HUDEP-2 (cell line): ENCODE measurements around the gene AP4E1.
"Not testable (repeated sequence)": the region's sequence is repeated elsewhere in the genome, so short reads cannot be mapped to it uniquely, and the experiment has no call there.

Source experiments
- DNase-seq, 76 experiments: peaks; one replicate each; lab custom pipeline; 2025; ENCODE audit not compliant: unreplicated experiment in 76 of 76; lab: John Stamatoyannopoulos, UW

Gene AP4E1

DNA sequence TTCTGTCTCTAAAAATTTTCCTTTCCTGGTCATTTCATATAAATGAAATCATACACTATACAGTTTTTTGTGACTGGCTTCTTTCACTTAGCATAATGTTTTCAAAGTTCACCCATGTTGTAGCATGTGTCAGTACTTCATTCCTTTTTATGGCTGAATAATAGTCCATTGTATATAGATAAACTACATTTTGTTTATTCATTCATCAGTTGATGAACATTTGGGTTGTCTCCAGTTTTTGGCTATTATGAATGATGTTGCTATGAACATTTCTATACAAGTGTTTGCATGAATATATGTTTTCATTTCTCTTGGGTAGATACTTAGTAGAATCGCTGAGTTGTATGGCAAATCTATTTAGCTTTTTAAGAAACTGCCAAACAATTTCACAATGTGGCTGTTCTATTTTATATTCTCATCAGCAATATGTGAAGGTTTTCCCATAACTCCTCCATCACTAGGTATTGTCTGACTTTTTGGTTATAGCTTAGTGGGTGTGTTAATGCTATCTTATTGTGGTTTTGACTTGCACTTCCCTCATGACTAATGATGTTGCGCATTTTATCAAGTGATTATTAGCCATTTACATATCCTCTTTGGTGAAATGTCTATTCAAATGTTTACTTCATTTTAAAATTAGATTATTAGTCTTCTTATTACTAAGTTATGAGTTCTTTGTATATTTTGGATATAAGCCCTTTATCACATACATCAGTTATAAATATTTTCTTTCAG lies 21.7 kb upstream of the AP4E1 start:
- no peak for DNase-seq

DNA sequence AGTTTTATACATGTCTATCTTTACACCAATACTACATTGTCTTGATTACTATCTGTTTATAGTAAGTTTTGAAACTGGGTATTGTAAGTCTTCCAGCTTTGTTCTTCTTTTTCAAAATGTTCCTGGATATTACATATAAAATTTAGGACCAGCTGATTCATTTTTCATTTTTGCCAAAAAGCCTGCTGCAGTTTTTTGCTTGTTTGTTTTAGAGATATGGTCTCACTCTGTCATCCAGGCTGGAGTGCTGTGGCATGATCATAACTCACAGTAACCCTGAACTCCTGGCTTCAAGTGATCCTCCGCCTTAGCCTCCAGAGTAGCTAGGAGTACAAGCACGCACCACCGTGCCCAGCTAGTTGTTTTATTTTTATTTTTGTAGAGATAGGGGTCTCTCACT lies 20.4 kb upstream of the AP4E1 start:
- no peak for DNase-seq

GRCh38 chr15:50889589-50889988 lies 18.9 kb upstream of the AP4E1 start:
- DNase-seq: no peak

- DNase-seq: no peak
Measured at GRCh38 chr15:50890751-50891150, 17.7 kb upstream of the AP4E1 start.

GRCh38 chr15:50891159-50891558 lies 17.3 kb upstream of the AP4E1 start:
- no peak for DNase-seq

- no peak for DNase-seq
Measured at GRCh38 chr15:50893976-50894375, 14.5 kb upstream of the AP4E1 start.

GRCh38 chr15:50901390-50901789 lies 7.1 kb upstream of the AP4E1 start:
- DNase-seq: not testable (repeated sequence)

DNA sequence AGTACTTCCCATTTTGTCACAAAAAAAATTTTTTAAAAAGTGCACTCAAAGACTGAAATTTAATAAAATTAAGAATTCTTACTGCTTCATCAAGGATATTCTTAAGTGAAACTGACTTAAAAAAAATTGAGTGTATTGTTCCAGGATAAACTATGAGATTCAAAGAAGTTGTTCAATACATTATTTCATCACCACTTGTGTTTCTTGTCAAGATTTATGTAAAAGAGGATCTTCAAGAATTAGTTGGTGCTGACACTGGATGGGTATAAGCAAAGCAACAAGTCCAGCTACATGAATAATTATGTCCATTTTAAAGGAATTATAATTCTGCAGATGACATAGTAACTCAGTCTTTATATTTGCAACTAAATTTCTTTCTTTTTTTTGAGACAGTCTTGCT lies 4.3 kb upstream of the AP4E1 start:
- no peak for DNase-seq

GRCh38 chr15:50905055-50905454 lies 3.4 kb upstream of the AP4E1 start:
- DNase-seq: no peak

DNA sequence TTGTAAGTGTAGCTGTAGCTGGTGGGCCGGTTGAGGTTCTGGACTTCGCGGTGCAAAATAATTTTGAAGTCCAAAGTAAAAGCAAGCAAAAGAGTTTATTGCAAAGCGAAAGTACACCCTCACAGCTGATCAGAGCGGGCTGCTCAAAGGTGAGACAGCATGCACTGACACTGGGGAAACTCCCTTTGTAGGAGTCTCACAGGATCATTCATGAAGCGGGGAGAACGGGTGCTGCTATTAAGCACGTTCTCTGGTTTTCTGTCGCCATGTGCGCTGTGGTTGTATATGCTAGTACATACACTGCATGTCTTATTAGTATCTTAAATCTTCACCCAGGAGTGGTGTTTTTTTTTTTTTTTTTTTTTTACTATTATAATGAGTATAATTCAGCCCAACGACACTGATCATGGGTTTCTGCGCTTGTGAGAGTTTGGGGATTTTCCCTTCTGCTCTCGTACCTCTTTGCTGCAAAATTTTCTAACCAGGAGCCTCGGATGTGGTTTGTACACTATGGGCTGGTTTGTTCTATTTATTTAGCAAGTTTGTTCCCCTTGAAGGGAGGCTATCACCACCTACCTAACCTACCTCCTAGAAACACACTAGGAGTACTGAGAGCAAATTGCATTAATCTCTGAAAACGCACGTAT lies 1.4 kb upstream of the AP4E1 start:
- peak in 9 of 76 experiments; percentile 1 to 36 (median 3) for DNase-seq

GRCh38 chr15:50907601-50908208 lies 778 bp upstream of the AP4E1 start:
- DNase-seq: peak in 51 of 76 experiments; percentile 5 to 84 (median 38)

DNA sequence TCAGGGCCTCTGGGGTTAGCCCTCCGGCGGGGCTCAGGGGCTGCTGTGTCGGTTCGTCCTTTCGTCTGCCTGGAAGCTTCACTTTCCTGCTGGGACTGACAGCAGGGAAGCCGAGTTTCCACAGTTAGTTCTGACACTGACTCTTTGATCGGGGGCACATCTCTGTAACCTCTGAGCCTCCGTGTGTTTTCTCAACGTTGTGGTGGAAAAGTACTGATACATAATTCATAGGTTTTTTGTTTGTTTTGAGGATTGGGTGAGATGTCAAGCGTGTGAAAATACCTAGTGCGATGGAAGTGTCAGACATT lies 481 bp downstream of the AP4E1 start:
- peak in 5 of 76 experiments; percentile 24 to 47 (median 38) for DNase-seq

- not testable (repeated sequence) for DNase-seq
Measured at GRCh38 chr15:50910426-50910795, 1.9 kb downstream of the AP4E1 start.

GRCh38 chr15:50911001-50911400 lies 2.5 kb downstream of the AP4E1 start:
- DNase-seq: no peak

DNA sequence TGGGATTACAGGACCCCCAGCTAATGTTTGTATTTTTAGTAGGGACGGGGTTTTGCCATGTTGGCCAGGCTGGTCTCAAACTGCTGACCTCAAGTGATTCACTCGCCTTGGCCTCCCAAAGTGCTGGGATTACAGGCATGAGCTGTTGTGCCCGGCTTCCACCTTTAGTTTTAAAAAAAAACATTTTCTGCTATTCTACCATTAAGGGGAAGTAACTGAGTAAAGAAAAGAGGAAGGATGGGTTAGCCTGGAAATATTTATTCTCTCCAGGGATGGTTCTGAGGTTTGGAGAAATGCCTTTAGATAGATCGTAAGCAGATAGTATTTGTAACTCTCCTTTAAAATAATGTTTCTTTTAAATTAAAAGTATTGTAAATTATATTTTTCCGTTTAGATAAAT lies 3.1 kb downstream of the AP4E1 start:
- DNase-seq: no peak

- DNase-seq: no peak
Measured at GRCh38 chr15:50916400-50916799, 7.9 kb downstream of the AP4E1 start.

- not testable (repeated sequence) for DNase-seq
Measured at GRCh38 chr15:50919359-50919758, 10.9 kb downstream of the AP4E1 start.

DNA sequence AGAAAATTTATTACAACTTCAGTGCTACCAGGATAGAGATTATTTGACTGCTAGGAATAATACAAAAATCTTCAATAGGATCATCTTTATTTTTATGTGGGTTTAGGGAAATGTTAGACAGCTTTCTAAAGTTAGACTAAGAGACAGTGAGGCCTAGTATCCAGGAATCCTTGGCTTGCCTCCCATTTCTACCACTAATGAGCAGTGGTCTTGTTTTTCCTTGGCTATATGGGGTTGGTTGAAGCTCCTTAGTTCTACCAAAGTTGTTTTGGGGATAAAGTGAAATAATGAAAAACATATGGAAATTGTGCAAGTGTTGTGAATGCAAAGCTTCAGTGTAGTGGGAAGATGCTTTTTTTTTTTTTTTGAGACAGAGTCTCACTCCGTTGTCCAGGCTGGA lies 16.8 kb downstream of the AP4E1 start:
- no peak for DNase-seq

GRCh38 chr15:50929062-50929461 lies 20.6 kb downstream of the AP4E1 start:
- no peak for DNase-seq

DNA sequence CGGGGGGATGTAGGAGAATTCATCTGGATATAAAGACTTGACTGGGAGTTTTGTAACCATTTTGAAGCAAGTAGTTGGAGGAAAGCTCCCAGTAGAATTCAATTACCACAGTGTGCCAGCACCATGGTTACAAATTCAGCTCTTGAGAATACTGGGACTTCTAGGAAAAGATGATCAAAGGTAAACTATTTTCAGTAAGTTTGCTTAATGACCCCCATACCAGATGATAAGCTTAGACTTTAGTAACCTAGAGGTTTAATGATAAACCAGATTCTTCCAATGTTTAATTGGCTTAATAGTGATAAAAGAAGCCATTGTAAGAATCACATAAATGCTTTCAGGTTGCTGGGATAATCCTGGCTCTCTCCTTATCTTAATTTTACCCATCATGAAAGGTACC lies 22.3 kb downstream of the AP4E1 start:
- no peak for DNase-seq

DNA sequence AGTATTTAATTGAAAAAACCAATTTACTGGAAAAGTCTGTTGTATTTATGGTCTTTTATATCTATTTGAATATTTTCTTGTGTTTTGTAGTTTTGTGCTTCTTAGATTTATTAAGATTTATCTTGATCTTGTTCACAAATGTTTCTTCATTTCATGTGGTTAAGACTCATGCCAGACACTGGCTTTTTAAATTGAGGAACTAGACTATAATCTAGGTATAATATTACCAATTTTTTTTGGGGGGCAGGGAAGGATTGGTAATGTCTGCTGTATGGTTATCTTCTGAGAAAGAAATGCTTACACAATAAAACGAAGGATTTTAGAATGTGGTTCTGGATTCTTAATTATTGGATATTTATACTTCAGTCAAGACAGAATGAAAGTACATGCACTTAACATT lies 24.9 kb downstream of the AP4E1 start:
- no peak for DNase-seq

DNA sequence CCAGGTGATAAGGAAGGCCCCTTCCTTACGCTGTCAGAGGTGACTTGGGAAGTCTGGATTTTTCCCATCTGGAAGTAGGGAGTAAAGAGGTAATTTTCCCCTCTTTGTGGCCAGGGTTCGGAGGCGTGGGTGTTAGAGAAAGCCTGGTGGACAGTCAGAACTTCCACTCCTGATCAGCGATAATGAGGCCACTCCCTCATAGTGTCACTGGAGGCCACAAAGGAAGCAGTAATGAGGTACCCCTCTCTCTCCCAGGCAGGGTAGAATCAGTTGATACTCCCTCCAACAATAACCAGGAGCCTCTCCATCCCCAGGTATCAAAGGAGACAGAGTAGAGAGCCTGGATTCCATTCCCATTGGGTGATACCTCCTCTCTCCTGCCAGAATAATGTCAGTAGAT lies 30.0 kb downstream of the AP4E1 start:
- no peak for DNase-seq
